HG03139 (cell line): ENCODE data around the gene C2CD4C.
"Not testable (repeated sequence)": the region's sequence is repeated elsewhere in the genome, so short reads cannot be mapped to it uniquely, and the experiment has no call there.

Source experiments
- ATAC-seq: cut with Tn5 transposase; IDR thresholded peaks from one replicate; pipeline ENCODE4 v1.9.1; 2021; ENCODE audit not compliant: unreplicated experiment

C2CD4C gene

DNA sequence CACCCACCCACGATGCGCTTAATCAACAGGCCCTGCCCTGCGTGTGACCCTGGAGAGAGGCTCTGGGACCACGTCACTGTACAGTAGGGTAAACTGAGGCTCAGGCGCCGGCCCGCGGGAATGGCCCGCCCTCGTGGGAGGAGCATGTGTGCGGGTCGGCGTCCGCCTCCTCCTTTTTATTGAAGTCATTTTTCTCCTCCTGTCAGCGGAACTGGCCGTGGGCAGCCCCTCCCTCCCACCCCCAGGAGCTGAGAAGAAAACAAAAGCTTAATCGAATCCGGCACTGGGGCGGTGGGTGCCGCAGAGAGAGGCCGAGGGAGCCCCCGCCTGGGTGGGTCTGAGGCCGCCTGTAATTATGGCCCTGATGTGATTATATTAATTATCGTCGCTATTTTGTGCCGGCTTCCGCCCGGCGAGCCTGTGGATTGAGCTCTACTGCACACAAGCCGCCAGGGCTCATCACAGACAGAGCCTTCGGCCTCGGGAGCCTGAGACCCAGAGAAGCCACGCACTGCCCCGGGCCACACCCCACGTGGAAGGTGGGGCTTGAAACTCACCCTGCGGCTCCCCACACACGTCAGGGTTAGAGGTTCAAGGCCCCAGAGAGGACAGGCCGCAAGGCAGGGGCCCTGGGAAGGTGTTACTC, 7.0 kb downstream of the C2CD4C start:
- no peak for ATAC-seq

GRCh38 chr19:400976-401865, 7.7 kb downstream of the C2CD4C start:
- ATAC-seq = no peak

DNA sequence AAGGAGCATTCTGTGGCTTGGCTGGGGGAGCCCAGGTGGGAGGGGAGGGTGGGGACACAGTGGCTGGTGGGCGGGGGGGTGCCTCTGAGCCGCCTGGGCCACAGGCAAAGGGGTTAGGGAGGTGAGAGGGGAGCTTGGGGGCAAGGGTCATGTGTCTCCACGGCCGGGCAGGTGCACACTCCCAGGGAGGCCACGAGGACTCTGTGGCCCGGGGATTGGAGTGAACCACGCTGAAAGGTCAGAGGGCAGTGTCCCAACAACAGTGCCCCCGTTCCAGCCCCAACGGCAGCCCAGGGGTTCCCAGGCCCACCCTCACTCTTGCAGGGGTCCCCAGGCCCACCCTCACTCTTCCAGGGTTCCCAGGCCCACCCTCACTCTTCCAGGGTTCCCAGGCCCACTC, 9.6 kb downstream of the C2CD4C start:
- ATAC-seq = no peak

- no peak for ATAC-seq
Observed at GRCh38 chr19:398719-399118, 10.2 kb downstream of the C2CD4C start.

DNA sequence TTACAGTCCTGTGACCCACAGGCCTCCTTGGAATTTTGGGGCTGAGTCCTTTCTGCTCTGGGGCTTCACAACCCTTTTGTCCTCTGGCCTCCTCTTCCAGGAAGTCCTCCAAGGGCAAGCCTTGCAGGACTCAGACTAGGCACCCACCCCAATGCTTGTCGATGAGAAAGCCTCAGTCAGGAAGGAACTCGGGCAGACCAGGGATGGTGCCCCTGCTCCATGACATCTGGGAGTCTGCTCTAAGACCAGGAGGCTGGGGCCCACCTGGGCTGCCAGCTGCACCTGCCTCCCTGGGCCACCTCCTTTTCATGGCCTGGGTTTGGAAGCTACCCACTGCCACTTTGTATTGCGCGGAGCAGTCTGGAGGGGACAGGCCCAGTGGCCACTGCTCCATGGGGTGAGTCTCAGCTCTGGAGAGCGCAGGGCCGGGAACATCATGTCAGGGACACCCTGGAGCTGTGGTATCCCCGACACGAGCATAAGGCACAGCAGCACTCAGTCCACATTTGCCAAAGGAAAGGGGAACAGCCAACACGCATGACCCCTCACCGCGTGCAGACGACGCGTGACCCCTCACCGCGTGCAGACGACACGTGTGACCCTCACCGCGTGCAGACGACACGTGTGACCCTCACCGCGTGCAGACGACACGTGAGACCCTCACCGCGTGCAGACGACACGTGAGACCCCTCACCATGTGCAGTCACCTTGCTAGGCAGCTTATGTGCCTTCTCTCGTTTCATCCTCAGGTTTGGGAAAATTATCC, 10.8 kb downstream of the C2CD4C start:
- ATAC-seq = no peak

DNA sequence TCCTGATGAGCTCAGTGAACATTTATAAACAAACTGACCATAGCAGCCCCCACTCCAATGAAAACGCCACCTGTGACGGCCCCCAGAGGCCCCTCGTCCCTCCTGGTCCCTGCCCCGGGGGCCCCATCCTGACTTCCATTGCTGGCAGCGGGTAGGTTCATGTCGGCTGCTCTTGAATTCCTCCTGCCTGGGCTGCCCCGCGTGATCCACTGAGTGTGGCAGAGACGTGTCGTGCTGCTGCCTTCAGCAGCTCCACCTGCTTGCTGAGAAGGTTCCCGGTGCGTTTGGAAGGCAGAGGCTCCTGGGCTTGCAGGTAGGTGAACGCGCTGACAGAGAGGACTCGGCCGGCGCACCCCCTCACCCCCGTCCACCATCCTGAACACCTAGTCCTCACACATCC, 11.6 kb downstream of the C2CD4C start:
- no peak for ATAC-seq

- no peak for ATAC-seq
Observed at GRCh38 chr19:395467-395866, 13.5 kb downstream of the C2CD4C start.

DNA sequence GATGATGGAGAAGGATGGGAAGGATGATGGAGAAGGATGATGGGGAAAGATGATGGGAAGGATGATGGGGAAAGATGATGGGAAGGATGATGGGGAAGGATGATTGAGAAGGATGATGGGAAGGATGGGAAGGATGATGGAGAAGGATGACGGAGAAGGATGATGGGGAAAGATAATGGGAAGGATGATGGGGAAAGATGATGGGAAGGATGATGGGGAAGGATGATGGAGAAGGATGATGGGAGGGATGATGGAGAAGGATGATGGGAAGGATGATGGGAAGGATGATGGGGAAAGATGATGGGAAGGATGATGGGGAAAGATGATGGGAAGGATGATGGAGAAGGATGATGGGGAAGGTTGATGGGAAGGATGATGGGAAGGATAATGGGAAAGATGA, 14.1 kb downstream of the C2CD4C start:
- not testable (repeated sequence) for ATAC-seq

GRCh38 chr19:393560-393959, 15.4 kb downstream of the C2CD4C start:
- ATAC-seq = not testable (repeated sequence)

DNA sequence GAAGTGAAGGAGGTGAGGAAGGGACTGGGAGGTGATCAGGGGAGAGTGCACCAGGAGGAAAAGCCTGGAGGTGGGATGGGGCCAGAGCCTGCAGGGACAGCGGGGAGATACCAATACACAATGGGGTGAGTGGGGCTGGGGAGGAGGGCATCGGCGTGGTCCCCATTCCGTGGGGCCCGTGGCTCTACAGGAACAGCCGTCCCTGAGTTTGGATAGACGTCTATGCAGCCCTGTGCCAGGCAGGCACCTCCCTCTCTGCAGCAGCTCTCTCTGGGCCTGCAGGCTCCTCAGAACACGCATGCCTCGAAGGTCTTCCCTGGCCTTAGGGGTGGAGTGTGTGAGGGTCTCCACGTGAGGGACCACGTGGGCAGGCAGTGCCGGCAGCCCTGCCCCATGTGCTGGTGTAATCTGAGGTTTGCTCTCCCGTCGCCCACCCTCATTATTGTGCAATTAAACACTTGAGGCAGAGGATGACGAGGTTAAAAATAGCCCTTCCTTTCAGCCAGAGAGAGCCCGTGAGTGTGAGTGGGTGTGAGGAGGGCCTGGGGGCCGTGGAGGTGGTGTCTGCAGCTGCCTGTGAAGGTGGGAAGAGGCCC, 16.5 kb downstream of the C2CD4C start:
- no peak for ATAC-seq

DNA sequence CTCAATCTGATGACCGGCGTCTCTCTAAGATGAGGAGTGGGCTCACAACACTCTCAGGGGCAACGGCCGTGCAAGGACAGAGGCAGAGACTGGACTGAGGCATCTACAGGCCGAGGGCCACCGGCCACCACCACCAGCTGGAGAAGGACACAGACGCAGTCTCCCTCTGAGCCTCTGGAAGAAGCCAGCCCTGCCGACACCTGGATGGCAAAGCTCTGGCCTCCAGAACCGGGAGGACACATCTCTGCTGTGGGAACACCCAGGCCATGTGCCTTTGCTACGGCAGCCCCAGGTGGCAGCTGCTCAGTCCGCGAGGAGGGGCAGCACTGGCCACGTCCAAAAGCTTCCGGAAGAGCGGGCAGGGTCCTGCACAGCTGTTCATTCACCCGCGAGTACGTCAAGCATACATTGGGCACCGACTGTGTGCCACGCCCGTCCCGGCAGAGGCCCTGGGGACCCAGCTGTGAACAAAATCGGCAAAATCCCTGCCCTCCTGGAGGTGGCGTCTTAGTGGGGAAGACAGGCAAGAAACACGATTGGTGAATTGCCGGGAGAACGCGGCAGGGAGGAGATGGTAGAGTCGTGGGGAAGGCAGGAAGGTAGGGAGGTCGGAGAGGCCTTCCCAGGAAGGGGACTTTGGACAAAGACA, 17.1 kb downstream of the C2CD4C start:
- no peak for ATAC-seq

DNA sequence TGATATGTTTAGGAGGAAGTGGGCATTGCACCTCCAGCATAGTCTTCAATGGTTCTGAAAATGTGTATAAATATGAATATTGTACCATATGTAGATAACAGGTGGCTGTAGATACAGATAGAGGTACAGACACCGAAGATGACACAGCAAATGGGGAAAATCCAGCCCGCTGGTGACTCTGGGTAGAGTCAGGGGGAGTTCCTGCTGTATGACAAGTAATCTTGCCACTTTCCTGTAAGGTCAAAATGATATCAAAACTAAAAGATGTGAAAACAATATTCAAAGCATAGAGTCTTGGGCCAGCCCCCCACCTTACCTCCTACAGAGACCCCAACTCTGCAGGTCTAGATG, 17.8 kb downstream of the C2CD4C start:
- no peak for ATAC-seq

DNA sequence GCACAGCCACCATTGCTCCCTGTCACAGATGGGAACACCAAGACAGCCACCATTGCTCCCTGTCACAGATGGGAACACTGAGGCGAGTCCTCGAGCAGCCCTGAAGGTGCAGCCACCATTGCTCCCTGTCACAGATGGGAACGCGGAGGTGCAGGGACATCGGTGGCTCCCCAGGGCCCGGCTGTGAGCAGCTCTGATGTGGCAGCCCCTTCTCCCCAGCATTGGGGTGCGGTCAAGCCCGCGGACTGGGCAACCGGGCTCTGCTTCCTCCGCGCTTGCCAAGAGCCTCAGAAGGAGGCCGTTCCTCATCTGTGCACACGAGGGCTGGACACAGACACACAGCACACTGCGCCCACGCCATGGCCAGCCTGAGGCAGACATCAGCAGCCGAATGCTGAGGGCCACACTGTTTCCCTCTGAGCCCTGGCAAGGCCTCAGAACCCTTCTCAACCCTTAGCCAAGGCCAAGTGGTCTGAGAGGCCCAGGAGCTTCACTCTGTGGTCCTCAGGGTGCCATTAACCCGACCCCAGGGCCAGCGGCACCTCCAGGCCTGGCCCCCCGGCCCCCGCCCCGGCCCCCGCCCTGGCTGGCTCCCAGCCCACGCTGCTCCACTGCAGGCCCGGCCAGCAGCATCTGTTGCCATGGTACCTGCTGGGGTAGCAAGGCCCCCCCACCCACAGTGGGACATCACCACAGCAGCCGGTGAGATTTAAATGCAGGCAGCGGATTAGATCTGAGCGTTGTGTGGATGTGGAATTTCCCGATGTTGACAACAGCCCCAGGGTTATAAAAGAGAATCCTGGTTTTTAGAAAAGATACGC, 18.4 kb downstream of the C2CD4C start:
- ATAC-seq = no peak

DNA sequence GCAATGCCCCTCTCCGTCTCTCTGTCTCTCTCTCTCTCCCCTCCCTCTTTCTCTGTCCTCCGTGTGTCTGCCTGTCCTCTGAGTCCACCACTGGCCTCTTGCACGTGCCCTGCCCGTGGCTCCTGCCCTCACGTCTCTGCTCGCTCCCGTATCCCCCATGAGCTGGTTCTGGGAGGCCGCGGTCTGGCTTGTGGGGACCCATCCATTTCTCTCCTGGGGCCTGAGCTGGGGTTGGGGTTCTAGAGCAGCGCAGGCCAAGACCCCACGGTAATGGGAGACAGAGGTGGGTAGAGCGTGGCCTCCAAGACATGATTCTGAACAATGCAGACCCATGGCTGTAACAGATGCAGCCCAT, 19.0 kb downstream of the C2CD4C start:
- no peak for ATAC-seq

GRCh38 chr19:389255-389934, 19.6 kb downstream of the C2CD4C start:
- no peak for ATAC-seq

GRCh38 chr19:388691-389090, 20.3 kb downstream of the C2CD4C start:
- no peak for ATAC-seq

DNA sequence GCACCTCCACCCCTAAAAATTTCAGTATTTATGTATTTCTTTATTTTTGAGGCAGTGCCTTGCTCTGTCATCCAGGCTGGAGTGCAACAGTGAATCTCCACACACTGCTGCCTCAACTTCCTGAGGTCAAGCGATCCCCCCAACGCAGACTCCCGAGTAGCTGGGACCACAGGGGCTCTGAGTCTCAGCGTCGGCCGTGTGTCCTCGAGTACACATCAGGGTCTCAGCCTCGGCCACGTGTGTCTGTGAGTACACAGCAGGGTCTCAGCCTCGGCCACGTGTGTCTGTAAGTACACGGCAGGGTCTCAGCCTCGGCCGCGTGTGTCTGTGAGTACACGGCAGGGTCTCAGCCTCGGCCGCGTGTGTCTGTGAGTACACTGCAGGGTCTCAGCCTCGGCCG, 21.2 kb downstream of the C2CD4C start:
- ATAC-seq = no peak

DNA sequence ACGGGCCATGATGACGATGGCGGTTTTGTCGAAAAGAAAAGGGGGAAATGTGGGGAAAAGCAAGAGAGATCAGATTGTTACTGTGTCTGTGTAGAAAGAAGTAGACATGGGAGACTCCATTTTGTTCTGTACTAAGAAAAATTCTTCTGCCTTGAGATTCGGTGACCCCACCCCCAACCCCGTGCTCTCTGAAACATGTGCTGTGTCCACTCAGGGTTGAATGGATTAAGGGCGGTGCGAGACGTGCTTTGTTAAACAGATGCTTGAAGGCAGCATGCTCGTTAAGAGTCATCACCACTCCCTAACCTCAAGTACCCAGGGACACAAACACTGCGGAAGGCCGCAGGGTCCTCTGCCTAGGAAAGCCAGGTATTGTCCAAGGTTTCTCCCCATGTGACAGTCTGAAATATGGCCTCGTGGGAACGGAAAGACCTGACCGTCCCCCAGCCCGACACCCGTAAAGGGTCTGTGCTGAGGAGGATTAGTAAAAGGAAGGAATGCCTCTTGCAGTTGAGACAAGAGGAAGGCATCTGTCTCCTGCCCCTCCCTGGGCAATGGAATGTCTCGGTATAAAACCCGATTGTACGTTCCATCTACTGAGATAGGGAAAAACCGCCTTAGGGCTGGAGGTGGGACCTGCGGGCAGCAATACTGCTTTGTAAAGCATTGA, 22.2 kb downstream of the C2CD4C start:
- ATAC-seq = not testable (repeated sequence)

- not testable (repeated sequence) for ATAC-seq
Observed at GRCh38 chr19:386189-386588, 22.8 kb downstream of the C2CD4C start.
